ENCODE data around the gene MLANA.

The MLANA gene

GRCh38 chr9:5908918-5909317 lies 18.2 kb downstream of the MLANA start:
- no peak for DNase-seq

GRCh38 chr9:5909976-5910375 lies 19.3 kb downstream of the MLANA start:
- no peak for DNase-seq

DNA sequence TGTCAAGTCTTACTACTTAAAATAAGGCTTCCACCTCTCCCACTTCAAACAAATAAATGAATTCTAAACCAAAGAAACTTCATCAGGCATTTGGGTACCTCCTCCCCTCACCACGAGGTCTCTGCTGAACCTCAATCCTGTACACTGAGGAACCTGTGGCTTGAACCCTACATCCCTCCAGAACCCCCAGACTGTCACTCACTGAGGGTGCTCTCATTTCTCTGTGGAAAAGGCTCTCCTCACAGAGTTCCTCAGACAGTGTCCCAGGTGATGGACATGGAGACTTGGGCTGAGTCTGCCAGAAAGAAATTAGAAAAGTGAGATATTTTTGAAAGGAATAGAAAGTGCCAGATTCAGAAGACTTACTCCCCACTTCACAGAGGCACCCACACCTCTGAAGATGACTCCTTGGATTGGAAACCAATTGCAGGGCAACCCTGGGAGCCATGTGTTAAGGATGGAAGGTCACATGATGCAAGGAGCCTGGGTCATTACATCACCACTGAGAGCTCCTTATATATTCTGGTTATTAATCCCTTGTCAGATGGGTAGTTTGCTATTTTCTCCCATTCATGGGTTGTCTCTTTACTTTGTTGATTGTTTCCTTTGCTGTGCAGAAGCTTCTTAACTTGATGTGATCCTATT lies 19.8 kb downstream of the MLANA start:
- no peak for DNase-seq

DNA sequence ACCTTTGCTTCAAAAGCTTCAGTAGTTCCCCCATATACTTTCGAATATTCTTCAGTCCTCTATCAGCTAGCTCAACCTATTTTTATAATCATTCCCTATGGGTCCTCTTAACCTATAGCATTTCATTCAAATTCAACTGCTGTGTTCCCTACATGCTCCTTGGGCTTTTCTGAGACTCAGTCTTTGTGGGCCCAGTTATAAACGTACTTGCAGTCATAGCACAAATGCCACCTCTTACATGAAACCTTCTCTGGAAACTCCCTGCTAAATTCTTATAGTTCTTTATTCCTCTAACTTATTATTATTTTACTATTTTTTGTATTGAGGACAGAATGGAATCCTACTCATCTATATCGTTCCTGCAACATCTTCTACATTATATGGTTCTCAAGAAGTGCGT lies 24.7 kb downstream of the MLANA start:
- DNase-seq: no peak

DNA sequence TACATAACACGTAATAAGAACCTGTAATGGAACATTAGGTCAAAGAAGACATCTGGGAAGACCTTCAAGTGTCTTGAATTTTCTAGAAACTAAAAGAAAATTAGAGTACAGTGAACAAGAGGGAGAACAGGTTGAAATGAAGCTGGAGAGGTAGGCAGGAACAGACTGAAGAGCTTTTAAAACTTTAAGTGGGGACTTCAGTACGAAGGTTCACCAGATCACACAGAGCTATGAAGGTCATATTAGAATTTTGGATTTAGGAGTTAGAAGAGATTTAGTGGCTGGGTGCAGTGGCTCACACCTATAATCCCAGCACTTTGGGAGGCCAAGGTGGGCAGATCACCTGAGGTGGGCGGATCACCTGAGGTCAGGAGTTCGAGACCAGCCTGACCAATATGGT lies 26.6 kb downstream of the MLANA start:
- no peak for DNase-seq

DNA sequence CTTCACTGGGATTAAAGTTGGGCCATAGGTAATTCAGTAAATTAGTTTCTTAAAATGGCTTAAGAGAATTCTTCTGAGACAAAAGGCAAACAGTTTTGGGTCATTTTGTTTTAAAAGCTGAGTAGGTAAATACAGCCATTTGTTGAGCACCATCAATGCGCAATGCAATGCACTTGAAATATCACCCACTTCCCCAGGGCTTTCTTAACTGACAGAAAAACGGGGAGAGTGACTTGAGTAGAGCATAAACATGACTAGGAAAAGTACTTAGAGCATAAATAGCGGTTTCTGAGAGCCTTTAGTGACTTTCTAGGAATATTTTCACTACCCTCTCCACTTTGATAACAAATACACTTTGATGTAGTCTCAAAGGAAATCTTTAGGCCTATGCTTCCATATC lies 27.2 kb downstream of the MLANA start:
- no peak for DNase-seq

- DNase-seq: no peak
Observed at GRCh38 chr9:5918460-5918859, 27.8 kb downstream of the MLANA start.

GRCh38 chr9:5920860-5921328 lies 30.2 kb downstream of the MLANA start:
- DNase-seq: no peak

- no peak for DNase-seq
Observed at GRCh38 chr9:5922192-5922591, 31.5 kb downstream of the MLANA start.

DNA sequence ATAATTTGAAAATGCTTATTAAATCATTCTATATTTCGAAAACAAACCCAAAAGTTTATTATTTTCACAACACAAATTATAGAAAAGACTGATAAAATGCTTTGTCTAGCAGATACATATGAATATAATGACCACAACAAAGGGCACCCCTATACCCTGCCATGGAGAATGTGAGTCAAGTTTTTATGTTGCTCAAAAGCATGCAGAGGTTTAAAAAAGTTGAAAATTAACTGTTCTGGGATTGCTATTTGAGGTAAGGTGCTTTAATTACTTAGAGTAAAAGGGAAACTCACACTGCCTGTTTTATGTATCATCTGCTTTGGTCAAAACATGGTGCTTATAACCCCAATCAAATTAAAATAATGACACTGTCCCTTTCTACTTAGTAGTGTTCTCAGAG lies 41.0 kb downstream of the MLANA start:
- DNase-seq: no peak

GRCh38 chr9:5938449-5938848 lies 47.8 kb downstream of the MLANA start:
- no peak for DNase-seq

GRCh38 chr9:5939530-5939929 lies 48.8 kb downstream of the MLANA start:
- no peak for DNase-seq

- no peak for DNase-seq
Observed at GRCh38 chr9:5941214-5941613, 50.5 kb downstream of the MLANA start.

DNA sequence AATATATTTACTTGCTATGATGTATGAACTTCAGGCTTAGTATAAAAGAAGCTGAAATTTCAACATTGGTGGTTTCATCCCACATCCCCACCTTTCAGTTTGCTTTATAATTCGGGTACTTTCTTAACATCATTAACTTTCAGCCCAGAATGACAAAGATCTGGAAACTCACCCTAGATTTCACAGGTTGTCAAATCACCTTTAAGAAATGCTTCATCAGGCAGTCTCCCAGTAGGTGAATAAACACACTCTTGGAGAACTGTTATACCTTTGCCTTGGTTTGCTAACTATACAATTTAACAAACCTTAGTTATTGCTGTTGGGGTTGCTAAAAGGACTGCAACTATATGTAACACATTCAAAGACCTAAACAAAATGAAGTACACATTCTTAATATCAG lies 54.4 kb downstream of the MLANA start:
- no peak for DNase-seq

- no peak for DNase-seq
Observed at GRCh38 chr9:5947912-5948311, 57.2 kb downstream of the MLANA start.

DNA sequence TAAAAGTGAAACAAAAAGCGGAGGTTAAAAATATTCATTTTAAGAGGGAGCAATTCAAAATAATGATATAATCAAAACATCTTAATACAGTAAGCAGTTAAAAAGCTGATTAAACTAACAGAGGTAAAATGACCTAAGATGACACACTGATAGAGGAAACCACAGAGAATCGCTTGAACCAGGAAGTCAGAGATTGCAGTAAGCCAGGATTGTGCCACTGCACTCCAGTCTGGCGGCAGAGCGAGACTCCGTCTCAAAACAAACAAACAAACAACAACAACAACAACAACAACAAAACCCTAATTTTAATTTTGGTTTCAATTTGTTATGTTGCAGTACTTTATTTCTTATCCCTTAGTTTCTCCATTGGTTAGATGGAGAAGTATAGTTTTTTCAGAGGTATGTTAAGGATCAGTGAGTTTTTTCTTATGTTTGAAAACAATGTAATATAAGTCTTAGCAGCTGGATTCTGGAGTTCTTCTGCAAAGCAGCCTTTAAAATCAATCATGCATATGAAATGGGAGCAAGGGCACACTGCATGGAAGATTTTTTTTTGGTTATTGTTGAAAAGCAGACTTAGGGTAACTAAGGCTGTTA lies 58.5 kb downstream of the MLANA start:
- DNase-seq: no peak

- DNase-seq: no peak
Observed at GRCh38 chr9:5950261-5950660, 59.6 kb downstream of the MLANA start.

GRCh38 chr9:5951686-5952211 lies 61.1 kb downstream of the MLANA start:
- DNase-seq: no peak

DNA sequence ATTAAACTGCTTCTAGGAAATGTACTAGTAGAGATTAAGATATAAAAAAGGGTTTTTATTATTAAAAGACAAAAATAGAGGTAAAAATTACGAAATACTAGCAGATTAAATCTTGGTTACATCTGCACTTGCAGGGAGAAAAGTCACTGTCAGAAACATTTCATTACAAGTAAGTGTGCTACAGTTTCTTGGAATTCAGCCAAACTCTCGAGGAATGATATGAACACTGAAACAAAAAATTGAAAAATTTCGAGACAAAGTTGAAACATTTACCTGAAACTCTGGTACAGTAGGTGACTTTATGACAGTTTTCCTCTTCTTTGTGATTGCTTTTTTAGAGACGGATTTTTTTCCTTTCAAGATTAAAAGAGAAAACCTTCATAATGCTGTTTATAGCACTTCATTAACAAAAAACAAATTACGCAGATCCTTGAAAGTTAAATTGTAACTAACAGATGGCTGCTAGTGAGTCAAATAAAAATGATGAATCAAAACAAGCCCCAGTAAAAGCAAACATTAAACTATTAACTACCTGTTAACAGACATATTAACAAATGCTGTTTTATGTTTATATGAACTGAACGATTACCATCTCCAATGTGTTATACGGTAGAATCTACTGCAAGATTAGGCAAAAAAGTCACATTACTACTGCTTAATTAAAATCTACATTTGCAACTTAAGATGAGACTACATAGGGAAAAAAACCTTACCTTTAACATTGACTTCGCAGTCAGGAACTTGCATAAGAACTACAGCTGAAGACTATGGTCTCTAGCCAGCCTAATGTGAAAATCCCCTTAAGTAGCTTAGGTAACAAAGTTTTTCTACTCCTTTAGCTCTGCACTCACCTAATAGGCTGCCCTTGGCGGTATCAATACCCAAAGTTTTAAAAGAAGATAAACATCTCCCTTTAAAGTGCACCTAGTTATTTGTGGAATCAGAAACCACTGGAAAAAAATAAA lies 63.3 kb downstream of the MLANA start:
- DNase-seq: no peak

DNA sequence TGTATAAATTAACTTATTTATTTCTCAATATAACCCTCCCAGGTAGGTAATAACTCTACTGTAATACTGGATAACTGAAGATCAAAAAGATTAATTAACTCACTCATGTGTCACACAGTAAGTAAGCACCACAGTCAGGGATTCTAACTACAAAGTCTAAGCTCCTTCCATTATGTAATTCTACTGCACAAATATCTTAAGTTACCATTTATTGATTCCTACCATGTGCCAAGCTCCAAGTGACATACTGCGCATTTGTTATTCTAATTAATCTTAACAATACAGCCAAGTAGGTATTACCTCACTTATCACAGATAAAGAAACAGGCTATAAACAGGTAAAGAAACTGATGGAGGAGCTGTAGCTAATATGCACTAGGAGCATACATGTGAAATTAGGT lies 66.5 kb downstream of the MLANA start:
- no peak for DNase-seq

GRCh38 chr9:5958273-5958672 lies 67.6 kb downstream of the MLANA start:
- no peak for DNase-seq
